HG03439 (cell line): Measurements from ENCODE around the gene GADD45G.

ENCODE experiments used
- ATAC-seq: cut with Tn5 transposase; IDR thresholded peaks from one replicate; pipeline ENCODE4 v1.9.1; 2021; ENCODE audit warnings: mild to moderate bottlenecking, moderate library complexity; ENCODE audit not compliant: unreplicated experiment

The GADD45G gene, protein sequence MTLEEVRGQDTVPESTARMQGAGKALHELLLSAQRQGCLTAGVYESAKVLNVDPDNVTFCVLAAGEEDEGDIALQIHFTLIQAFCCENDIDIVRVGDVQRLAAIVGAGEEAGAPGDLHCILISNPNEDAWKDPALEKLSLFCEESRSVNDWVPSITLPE

DNA sequence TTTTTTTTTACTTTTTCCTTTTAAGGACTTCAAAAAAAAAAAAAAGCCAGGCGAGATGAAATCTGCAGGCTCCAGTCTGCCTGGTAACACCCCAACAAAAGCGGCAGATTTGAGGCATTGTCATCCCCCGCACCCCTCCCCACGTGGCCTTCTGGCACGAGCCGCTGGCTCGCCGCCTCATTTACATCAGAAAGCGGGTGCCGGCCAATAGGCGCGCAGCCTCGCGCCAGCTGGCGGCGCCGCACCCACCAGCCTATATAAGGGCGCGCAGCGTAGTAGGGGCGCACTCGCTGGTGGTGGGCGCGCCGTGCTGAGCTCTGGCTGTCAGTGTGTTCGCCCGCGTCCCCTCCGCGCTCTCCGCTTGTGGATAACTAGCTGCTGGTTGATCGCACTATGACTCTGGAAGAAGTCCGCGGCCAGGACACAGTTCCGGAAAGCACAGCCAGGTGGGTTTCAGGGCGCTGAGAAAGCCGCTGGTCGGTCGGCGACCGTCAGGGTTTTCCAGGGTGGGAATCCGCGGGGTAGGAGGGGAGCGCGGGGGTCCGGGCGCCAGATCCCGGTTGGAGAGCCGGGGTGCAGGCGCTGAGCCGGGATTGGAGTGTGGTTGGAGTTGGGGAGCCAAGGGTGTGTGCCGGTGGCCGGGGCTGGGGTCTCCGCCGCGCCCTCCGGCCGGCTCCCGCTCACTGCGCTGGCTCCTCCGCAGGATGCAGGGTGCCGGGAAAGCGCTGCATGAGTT lies at the start of gene GADD45G:
Gene GADD45G (plus strand): TSS at position 284 of the 736 bp plus-strand sequence. CDS start 110 bp downstream, at position 394.
- peak; percentile 57 for ATAC-seq

DNA sequence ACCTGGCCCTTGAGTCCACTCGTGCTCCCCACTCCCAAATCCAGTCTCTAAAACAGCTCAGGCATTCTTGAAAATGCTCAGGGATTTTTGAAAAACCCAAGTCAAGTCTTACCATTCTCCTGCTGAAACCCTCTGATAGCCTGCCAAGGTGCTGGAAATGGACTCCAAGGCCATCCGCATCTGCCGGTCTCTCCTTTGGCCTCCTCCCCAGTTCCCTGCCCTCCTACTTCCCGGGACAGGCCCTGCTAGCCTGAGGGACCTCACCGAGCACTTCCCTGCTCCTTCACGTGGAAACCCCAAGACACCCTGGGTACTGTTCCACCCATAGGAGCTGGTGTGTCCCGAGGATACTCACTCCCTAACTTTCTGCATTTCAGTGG lies 49.8 kb upstream of the GADD45G start:
- no peak for ATAC-seq

DNA sequence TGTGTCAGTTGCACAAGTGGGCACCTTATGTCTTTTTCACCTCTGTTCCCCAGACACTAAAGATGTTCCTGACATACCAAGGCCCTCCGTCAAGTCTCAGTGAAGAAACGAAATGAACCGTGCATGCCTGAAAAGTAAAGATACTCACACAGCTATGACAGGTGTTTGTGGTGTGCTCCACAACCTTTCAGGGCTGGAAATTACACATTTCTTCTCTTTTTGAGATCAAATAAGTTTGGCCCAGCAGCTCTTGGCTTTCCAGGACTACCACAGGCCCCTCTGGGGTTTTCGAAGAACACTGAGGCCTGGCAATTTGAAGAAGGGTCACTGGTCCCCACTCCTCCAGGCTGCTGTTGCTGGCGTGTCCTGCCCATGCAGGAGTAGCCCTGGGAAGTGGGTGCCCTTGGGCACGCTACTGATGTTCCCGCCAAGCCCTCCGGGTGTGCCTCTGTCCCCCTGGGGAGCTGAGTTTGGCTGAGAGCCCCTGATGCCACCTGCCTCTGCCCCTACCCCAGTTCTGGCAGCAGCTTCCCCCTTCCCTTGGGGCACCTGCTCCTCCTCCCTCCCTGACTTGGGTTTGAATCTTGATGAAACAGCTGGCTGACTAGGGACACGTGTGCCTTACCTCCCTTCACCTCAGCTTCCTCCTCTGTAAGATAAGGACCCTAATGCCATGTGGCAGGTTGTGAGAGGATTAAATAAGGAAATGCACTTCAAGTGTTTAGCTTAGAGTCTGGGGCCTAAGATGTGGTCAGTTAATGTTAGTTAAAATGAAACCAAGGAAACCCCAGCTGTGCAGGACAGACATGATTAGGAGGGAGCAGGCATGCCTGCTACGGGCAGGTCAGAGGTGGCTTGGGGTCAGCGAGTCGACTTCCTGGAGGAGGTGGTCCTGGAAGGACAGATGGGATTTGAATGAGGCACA lies 49.1 kb upstream of the GADD45G start:
- no peak for ATAC-seq

DNA sequence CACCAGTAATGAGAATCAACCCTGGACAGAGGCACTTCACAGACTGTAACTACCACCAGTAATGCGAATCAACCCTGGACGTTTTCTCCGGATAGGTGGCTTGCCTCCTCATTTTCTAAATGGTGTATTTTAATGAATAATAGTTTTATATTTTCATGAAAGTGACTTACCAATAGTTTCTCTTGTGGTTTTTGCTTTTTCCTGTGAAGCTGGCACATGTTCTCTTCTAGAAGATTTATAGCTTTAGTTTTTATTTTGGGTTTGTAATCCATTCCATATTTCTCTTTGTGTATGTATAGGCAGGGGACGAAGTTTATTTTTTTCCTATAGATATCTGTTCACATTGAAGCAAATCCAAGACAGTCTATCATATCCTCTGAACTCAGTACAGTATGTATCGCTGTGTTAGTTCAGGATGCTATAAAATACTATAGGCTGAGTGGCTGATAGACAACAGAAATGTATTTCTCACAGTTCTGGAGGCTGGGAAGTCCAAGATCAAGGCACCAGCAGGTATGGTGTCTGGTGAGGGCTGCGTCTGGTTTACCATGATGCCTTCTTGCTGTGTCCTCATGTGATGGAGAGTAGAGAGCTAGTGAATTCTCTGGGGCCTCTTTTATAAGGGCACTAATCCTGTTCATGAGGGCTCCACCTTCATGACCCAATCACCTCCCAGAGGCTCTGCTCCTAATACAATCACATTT lies 46.5 kb upstream of the GADD45G start:
- no peak for ATAC-seq

DNA sequence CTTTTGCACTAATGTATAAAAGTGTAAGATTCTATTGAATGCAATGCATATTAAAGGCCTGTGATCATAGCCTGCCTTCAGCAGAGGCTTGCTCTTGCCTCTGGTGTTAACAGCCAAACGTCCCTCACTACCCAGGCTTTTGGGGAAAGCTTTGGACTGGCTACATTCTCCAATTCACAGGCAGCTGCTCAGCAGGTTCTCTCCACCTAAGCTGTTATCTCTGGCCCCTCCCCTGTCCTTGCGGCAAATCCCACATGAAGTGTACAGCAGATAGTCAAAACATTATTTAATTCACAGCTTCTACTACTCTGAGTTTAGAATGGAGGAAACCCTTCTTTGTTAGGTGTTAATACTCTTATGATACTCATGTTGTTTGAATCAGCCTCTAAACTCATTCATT lies 45.9 kb upstream of the GADD45G start:
- ATAC-seq = no peak

DNA sequence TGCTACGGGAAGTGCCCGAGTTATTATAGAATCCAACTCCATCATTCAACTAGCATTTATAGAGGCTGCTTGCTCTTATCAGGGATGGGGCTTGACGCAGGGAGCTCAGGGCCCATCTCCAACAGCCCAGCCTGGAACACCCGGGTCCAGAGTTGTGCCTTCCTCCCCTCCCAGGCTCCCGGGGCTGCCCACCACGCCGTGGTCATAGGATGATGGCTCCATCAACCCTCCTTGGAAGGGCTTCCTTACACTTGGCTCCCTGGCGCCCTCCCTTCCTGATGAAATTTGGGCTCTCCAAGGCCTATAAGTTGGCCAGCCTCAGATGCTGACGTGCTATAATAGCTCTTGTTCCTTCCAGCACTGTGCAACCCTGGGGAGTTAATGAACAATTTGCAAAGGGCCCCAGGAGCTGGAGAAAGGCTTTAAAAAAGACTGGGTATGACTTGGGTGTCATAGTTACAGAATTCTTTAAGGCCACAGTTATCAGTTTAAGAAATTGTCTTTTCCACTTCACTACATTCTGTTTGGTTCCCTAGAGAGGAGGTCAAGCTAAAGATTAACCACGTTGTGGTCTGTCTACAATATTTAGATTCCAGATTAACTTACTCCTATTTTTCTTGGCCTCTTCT lies 42.5 kb upstream of the GADD45G start:
- no peak for ATAC-seq

DNA sequence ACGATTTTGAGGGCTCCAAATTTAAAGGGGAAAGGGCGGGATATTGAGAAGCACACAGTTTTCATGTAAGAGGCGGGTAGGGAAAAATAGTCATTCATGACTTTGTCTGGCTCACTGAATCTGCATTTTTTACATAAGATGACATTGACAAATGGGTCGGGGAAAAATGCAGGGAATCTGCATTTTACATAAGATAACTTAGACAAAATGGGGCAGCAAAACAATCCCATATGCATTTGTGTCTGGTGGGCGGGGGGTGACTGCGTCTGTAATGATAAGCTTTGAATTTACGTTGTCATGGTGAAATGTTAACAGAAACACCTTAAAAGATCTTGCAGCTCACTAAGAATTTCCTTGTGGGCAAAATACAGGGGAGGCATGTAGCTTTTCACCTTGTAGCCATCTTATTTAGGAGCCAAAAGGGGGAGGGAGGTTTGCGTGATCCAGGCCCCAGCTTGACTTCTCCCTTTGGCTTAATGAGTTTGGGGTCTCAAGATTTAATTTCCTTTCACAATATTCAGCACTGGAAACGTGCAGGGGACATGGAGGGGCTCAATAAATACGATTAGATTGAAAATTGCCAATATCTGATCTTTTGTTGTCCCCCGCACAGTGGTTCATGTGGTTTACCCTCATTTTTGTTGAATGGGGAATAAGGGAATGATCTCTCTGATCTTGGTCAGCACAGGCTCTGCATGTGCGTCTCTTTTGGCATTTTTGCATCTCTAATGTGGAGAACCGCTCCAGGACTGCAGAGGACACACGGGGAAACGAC lies 41.1 kb upstream of the GADD45G start:
- ATAC-seq = no peak

DNA sequence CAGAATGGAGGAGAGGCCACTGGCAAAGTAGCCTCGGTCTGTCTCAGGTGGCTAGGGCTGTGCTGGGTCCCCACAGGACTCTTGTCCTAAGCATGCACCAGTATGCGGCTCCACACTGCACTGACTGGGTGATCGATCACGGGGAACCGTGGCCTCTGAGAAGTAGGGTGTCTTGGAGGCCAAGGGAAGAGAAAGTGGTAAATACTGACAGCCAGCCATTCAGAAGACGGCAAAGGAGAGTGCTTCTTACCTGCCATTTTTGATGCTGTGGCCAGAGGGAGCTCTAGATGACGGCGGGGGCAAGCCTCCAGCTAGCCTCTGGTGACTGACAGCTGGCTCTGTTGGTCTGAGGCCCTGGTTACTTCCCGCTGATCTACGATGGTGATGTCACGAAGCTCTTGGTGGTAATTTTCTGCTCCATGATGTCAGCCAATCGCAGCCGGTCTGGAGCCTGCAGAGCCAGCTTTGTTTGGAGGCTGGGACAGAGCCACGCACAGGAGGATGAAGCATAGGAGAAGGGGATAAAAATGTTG lies 40.4 kb upstream of the GADD45G start:
- ATAC-seq = peak; percentile 86

DNA sequence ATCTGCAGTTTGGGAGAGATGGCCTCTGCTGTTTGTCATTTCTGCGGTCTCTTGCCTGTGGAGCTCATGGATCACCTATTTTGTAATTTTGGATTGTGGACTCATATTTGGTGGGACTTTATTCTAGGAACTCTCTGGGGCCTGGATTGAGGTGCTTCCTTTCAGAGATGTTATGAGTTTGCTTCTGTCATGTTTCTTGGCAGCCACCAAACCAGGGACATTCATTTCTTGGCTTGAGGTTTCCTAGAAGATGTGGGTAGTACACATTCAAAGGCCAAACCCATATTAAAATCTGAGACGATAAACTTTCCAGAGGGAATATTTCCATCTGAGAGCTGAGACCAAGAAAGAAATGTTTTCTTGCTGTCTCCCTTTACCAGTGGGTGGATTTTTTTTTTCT lies 37.2 kb upstream of the GADD45G start:
- ATAC-seq = no peak

DNA sequence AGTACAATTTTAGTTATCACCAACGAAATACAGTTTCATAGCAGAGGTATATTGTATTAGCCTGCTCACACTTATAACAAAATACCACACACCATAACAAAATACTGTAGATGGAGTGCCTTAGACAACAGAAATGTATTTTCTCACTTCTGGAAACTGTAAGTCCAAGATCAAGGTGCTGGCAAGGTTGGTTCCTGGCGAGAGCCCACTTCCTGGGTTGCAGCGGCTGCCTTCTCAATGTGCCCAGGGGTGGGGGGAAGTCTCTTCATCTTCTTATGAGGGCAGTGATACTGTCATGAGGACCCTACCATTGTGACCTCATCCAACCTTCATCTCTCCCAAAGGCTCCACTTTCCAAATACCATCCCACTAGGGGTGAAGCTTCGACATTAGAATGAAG lies 30.5 kb upstream of the GADD45G start:
- ATAC-seq = no peak

DNA sequence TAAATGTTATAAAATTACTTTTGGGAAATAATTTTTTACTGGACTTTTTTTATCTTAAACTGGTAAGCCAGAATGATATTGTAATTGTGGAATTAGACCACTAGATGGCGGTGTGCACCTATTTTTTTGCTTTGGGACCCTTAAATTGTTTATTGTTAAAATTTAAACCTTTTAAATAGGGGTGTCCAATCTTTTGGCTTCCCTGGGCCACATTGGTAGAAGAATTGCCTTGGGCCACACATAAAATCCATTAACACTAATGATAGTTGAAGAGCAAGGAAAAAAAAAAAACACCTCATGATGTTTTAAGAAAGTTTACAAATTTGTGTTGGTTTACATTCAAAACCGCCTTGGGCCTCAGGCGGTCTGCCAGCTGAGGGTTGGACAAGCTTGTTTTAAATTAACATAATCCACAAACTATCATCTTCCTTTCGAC lies 28.4 kb upstream of the GADD45G start:
- ATAC-seq = no peak

DNA sequence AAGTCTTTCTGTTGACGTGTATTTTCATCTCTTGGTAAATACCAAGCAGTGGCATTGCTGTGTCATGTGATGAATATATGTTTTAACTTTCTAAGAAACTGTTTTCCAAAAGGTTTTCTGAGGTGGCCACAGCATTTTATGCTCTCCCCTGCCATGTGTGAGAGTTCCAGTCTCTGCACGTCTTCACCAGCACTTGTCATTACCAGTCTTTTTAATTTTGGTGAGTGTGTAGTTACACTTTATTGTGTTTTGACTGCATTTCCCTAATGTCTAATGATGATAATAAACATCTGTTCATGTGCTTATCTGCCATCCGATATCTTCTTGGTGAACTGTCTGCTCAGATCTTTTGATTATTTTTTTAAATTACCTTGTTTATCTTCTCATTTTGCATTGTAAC lies 27.4 kb upstream of the GADD45G start:
- ATAC-seq = no peak

DNA sequence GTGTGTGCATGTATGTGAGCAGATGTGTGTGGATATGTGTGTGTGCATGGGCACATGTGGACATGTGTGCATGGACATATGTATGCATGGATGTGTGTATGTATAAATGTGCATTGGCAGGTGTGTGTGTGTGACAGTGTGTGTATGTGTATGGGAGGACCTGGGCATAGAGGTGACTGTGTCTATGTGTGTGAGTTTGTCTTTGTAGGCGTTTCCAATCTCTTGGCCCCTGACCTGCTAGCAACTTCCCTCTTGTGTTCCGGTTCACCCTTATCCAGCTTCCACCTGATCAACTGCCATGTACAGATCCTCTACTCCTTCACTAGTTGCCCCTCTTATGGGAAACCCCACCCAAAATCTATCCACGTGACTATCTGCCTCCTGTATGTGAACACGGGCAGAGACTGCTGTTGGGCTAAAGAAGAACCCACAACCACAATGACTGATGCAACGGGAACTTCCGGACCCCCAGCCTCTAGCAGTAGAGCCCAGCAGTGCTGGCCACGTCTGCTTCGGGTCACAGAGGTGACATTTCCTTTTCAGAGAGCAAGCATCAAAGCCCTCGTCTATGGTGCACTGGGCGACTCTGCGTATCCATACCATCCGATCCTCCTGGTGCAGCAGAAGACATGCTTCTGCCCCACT lies 24.9 kb upstream of the GADD45G start:
- ATAC-seq = no peak

DNA sequence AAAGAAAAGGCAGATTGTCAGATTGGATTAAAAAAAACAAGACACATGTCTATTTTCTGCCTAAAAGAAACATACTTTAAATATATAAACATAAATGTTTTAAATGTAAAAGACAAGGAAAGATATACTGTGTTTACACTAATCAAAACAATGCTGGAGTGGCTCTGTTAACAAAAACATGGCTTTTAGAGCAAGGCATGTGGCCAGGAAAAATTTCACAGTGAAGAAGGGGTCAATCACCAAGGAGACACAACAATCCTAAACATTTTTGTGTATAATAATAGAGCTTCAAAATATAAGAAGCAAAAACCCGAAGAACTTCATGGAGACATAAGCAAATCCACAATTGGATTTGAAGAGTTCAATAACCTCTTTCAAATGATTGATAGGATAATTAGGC lies 18.5 kb upstream of the GADD45G start:
- ATAC-seq = no peak

DNA sequence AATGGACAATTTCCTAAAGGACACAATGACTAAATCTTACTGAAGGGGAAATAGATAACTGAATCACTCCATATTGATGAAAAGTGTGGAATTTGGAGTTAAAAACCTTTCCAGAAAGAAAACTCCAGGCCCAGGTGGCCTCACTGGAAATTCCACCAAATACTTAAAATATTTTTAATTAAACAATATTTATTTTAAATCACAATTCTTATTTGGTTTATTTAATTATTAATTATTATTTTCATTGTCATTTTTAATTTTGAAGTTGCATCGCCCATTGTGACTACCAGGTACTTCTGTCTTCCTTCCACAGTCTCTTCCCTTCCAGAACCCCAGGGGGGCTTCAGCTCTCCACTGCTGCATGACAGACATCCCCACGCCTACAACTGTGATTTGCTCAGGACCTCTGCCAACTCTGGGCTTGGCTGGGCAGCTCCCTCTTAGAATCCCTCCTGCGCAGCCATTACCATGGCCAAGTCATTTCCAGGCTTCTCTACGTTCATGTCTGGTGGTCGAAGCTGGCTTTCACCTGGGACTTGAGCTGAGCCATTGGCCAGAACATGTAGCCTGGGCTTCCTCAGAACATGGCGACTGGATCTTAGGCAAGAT lies 16.4 kb upstream of the GADD45G start:
- ATAC-seq = no peak

DNA sequence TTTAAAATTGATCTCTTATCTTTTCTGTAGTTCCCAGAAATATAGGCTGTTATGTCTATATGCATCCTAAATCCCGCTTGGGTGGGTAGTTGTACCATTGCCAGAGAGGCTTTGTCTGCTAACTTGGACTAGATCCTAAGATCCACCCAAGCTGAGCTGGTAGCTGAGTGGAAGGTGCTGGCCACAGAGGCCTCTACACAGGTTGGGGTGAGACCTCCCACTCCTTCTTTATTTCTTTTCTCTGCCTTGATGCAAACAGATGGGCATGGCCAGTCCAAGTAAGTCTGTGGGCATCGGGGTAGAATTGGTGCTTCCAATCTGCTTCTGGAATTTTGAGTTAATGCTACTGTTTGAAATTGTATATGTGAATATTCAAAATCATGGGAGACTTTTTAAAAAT lies 14.4 kb upstream of the GADD45G start:
- ATAC-seq = no peak

DNA sequence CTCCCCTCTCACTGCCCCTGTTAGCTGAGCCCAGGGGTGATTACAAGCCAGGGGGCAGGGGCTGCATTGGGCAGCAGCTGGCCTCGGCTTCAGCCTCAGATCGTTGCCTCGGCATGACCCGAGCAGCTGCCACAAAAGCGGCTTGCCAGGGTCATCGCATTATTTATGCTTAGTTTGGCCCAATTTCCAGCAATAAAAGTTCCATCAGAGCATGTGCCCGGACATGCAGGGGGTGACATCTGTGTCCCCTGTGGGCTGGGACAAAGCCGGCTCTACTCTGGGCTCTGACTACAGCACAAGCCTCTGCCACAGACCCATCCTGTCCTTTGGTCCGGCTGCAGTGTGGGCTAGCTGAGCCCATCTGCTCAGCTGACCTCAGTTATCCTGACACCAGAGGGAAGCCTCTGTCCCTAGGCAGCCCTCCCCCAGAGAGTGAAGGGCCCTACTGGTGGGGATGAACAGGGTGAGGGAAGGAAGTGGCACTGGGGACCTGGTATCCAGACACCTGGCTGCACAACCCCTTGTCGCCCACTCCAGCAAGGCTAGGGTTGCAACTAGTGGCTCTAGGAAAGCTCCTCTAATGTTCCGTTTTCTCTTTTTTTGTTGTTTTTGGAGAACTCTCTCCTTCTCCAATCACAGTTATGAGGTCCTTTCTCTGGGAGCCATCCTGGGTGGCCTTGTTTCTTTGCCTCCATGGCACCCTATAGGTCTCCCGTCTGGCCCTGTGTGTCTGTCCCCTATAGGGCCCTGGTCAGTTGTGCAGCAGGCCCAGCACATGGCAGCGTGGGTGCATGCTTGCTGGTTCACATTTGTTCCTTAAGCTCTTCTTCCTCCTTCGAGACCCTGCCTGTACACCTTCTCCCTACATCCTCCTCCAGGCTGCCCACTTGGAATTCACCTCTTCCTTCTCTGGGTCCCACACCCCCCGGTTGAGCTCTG lies 13.3 kb upstream of the GADD45G start:
- ATAC-seq = no peak
